Activated CD4-positive, alpha-beta T cell treated with anti-CD3 and anti-CD28 coated beads for 24 hours (primary cell): Measurements from ENCODE around the gene SLC38A2.
A peak's percentile ranks its signal among the peaks of the same experiment; 100 is the strongest.
"Not testable (repeated sequence)": the region's sequence is repeated elsewhere in the genome, so short reads cannot be mapped to it uniquely, and the experiment has no call there.

Experiments used
- DNase-seq, 2 donors: peaks; one replicate each; pipeline ENCODE4 v3.0.0-alpha.2; 2020; ENCODE audit warnings: low read depth in 2 of 2

The SLC38A2 gene

GRCh38 chr12:46372544-46373300 is at the start of gene SLC38A2:
Gene SLC38A2, minus strand, starts transcription at chr12:46372773. Its CDS starts 1,480 bp downstream, at chr12:46371293.
- peak; percentile 93 to 97 for DNase-seq

GRCh38 chr12:46419675-46420074 is 47.1 kb upstream of the SLC38A2 start:
- DNase-seq: no peak

- DNase-seq: no peak
These were observed 43.0 kb upstream of the SLC38A2 start for GRCh38 chr12:46415552-46415951.

- no peak for DNase-seq
These were observed 42.2 kb upstream of the SLC38A2 start for GRCh38 chr12:46414591-46415268.

- no peak for DNase-seq
These were observed 40.8 kb upstream of the SLC38A2 start for GRCh38 chr12:46413368-46413767.

GRCh38 chr12:46412857-46413256 is 40.3 kb upstream of the SLC38A2 start:
- DNase-seq: no peak

GRCh38 chr12:46410495-46410894 is 37.9 kb upstream of the SLC38A2 start:
- no peak for DNase-seq

- no peak for DNase-seq
These were observed 37.4 kb upstream of the SLC38A2 start for GRCh38 chr12:46409974-46410373.

GRCh38 chr12:46409342-46409741 is 36.8 kb upstream of the SLC38A2 start:
- no peak for DNase-seq

GRCh38 chr12:46408441-46408840 is 35.9 kb upstream of the SLC38A2 start:
- no peak for DNase-seq

- DNase-seq: no peak
These were observed 34.8 kb upstream of the SLC38A2 start for GRCh38 chr12:46407361-46407760.

- no peak for DNase-seq
These were observed 33.9 kb upstream of the SLC38A2 start for GRCh38 chr12:46406352-46407027.

GRCh38 chr12:46404733-46405132 is 32.2 kb upstream of the SLC38A2 start:
- DNase-seq: no peak

GRCh38 chr12:46404225-46404631 is 31.7 kb upstream of the SLC38A2 start:
- no peak for DNase-seq

- DNase-seq: no peak
These were observed 31.1 kb upstream of the SLC38A2 start for GRCh38 chr12:46403719-46404070.

- DNase-seq: no peak
These were observed 30.6 kb upstream of the SLC38A2 start for GRCh38 chr12:46402941-46403718.

GRCh38 chr12:46402451-46402850 is 29.9 kb upstream of the SLC38A2 start:
- no peak for DNase-seq

- no peak for DNase-seq
These were observed 29.1 kb upstream of the SLC38A2 start for GRCh38 chr12:46401662-46402061.

GRCh38 chr12:46400406-46400805 is 27.8 kb upstream of the SLC38A2 start:
- no peak for DNase-seq

- not testable (repeated sequence) for DNase-seq
These were observed 27.1 kb upstream of the SLC38A2 start for GRCh38 chr12:46399461-46400248.

GRCh38 chr12:46396826-46397225 is 24.3 kb upstream of the SLC38A2 start:
- DNase-seq: no peak
